HepG2 (cell line): Measurements from ENCODE around the gene UBE2I. TPM values are rescaled to one million over a fixed set of nuclear protein-coding genes. Genes with fewer than 3 reads are reported as not detected.
A peak's percentile ranks its signal among the peaks of the same experiment; 100 is the strongest.

Source experiments
- ARNTL ChIP-seq: sonication (generic); formaldehyde crosslinking; IDR thresholded peaks from 2 replicates; pipeline ENCODE4 v1.4.0; 2020; ENCODE audit warnings: mild to moderate bottlenecking, missing genetic modification reagents
- FOXA1 ChIP-seq, 2 experiments: fragments of 450-650 bp in 1 of 2; sonication (generic) in 1 of 2; formaldehyde crosslinking in 1 of 2; IDR thresholded peaks; 2 replicates each; pipeline versions ENCODE4 v1.4.0 to v1.6.1; 2016 to 2020; ENCODE audit warnings: missing genetic modification reagents in 1 of 2
- KDM2A ChIP-seq: sonication (generic); formaldehyde crosslinking; IDR thresholded peaks from 2 replicates; pipeline ENCODE4 v1.4.0; 2020; ENCODE audit warnings: low read depth, missing genetic modification reagents, borderline replicate concordance
- KMT2B ChIP-seq: IDR thresholded peaks from 2 replicates; pipeline ENCODE4 v1.6.1; 2016; ENCODE audit warnings: missing genetic modification reagents, missing compliant biosample characterization
- MBD4 ChIP-seq: IDR thresholded peaks from 2 replicates; pipeline ENCODE4 v1.6.1; 2012; ENCODE audit warnings: low read length, inconsistent platforms, borderline replicate concordance
- PAF1 ChIP-seq: IDR thresholded peaks from 2 replicates; pipeline ENCODE4 v1.6.1; 2016; ENCODE audit warnings: missing genetic modification reagents, missing compliant biosample characterization
- POGZ ChIP-seq: sonication (generic); formaldehyde crosslinking; IDR thresholded peaks from 2 replicates; pipeline ENCODE4 v1.4.0; 2020; ENCODE audit warnings: mild to moderate bottlenecking, missing genetic modification reagents
- RFX1 ChIP-seq: fragments of 450-650 bp; IDR thresholded peaks from 2 replicates; pipeline ENCODE4 v1.6.1; 2017
- ZNF224 ChIP-seq: sonication (generic); formaldehyde crosslinking; IDR thresholded peaks from 2 replicates; pipeline ENCODE4 v1.5.0; 2020; ENCODE audit warnings: mild to moderate bottlenecking, missing genetic modification reagents
- ZNF563 ChIP-seq: sonication (generic); formaldehyde crosslinking; IDR thresholded peaks from 2 replicates; pipeline ENCODE4 v1.8.0; 2022; ENCODE audit warnings: mild to moderate bottlenecking, moderate library complexity, missing genetic modification reagents
- ZNF607 ChIP-seq: sonication (generic); formaldehyde crosslinking; IDR thresholded peaks from 2 replicates; pipeline ENCODE4 v1.5.1; 2020; ENCODE audit warnings: missing genetic modification reagents, mild to moderate bottlenecking, borderline replicate concordance
- ZNF629 ChIP-seq: sonication (generic); formaldehyde crosslinking; conservative IDR thresholded peaks from 2 replicates; pipeline ENCODE4 v1.5.0; 2020; ENCODE audit warnings: missing genetic modification reagents
- ZNF660 ChIP-seq: sonication (generic); formaldehyde crosslinking; IDR thresholded peaks from 2 replicates; pipeline ENCODE4 v1.5.1; 2020; ENCODE audit warnings: mild to moderate bottlenecking, low read depth, missing genetic modification reagents, borderline replicate concordance
- polyA plus RNA-seq, 8 experiments: library from polyadenylated mRNA; depleted of rRNA in 3 of 8; stranded (reverse) in 7 of 8; unstranded in 1 of 8; fragments of >200 nt; fragmentation: Illumina TruSeq in 4 of 8; extraction: Trizol in 4 of 8; gene quantifications; 2 replicates each; pipeline versions ENCODE4 v1.2.1 to v1.2.3, GENCODE V29; 2011 to 2016; ENCODE audit warnings: low read depth in 4 of 8, missing spikeins in 1 of 8, mixed read lengths in 1 of 8; ENCODE audit not compliant: insufficient read depth in 1 of 8
- total RNA-seq, 5 experiments: library from RNA; depleted of rRNA; stranded (reverse); fragments of >200 nt; fragmentation: Illumina TruSeq; extraction: Trizol; gene quantifications; 2 replicates each; pipeline ENCODE4 v1.2.3, GENCODE V29; 2016; ENCODE audit warnings: low read depth in 1 of 5
- TF ChIP-seq, protein P1 (sequence below): sonication (generic); formaldehyde crosslinking; IDR thresholded peaks from 2 replicates; pipeline ENCODE4 v1.4.0; 2020; ENCODE audit warnings: mild to moderate bottlenecking, missing genetic modification reagents
- TF ChIP-seq, protein P2 (sequence below): sonication (generic); formaldehyde crosslinking; IDR thresholded peaks from 2 replicates; pipeline ENCODE4 v1.5.0; 2020; ENCODE audit warnings: mild to moderate bottlenecking, missing genetic modification reagents, borderline replicate concordance
- TF ChIP-seq, protein P3 (sequence below): sonication (generic); formaldehyde crosslinking; IDR thresholded peaks from 2 replicates; pipeline ENCODE4 v1.5.0; 2020; ENCODE audit warnings: mild to moderate bottlenecking, missing genetic modification reagents

Gene UBE2I
- total and polyA plus RNA-seq, 2 of the 13 experiments (the other 11 are each of a cell fraction or from before 2014, with no cell fraction given) = 75.8 to 98.9 TPM

DNA sequence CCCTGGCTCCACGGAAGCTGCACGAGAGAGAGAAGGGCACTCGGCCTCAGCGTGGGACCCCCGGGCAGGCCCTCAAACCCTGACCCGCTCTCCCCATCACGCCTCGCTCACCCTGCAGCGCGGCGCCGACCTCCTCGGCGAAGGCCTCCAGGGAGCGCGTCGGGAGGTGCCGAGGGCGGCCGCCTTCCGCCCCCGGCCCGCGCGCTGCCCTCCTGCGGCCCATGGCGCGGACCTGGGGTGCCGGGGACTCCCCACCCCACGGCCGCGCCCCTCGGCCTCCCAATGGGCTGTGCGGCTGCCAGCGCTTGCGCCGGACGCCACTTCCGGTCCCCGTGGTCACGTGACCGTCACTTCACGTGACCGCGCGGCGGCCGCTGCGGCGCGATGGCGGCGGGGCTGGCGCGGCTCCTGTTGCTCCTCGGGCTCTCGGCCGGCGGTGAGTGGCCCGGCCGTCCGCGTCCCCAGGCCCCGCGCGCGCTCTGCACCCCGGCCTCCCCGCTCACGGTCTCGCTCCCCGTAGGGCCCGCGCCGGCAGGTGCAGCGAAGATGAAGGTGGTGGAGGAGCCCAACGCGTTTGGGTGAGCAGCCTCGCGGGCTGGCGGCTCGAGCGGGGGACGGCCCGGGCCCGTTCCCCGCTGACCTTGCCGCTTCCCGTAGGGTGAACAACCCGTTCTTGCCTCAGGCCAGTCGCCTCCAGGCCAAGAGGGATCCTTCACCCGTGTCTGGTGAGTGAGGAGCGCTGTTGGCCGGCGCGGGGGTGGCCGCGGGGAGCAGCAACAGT lies 42.3 kb downstream of the UBE2I start, which contains the start of the genes GNPTG and TSR3 (continued):
- no peak for TF ChIP-seq PAF1 (CRISPR knock-in tag)
- peak; percentile 63; the same call in 1 of the 2 replicates for TF ChIP-seq KMT2B (CRISPR knock-in tag)
- no peak for TF ChIP-seq ZNF660 (CRISPR knock-in tag)
- no peak for TF ChIP-seq ZNF224
- TF ChIP-seq ZNF629 (CRISPR knock-in tag) = 0 out of 2 replicates have a peak, but pooled peaks have one; percentile 18
- TF ChIP-seq, protein P1, sequence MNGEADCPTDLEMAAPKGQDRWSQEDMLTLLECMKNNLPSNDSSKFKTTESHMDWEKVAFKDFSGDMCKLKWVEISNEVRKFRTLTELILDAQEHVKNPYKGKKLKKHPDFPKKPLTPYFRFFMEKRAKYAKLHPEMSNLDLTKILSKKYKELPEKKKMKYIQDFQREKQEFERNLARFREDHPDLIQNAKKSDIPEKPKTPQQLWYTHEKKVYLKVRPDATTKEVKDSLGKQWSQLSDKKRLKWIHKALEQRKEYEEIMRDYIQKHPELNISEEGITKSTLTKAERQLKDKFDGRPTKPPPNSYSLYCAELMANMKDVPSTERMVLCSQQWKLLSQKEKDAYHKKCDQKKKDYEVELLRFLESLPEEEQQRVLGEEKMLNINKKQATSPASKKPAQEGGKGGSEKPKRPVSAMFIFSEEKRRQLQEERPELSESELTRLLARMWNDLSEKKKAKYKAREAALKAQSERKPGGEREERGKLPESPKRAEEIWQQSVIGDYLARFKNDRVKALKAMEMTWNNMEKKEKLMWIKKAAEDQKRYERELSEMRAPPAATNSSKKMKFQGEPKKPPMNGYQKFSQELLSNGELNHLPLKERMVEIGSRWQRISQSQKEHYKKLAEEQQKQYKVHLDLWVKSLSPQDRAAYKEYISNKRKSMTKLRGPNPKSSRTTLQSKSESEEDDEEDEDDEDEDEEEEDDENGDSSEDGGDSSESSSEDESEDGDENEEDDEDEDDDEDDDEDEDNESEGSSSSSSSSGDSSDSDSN (CRISPR knock-in tag) = peak; percentile 38; the same call in 1 of the 2 replicates
- no peak for TF ChIP-seq ZNF607 (CRISPR knock-in tag)
- TF ChIP-seq, protein P2, sequence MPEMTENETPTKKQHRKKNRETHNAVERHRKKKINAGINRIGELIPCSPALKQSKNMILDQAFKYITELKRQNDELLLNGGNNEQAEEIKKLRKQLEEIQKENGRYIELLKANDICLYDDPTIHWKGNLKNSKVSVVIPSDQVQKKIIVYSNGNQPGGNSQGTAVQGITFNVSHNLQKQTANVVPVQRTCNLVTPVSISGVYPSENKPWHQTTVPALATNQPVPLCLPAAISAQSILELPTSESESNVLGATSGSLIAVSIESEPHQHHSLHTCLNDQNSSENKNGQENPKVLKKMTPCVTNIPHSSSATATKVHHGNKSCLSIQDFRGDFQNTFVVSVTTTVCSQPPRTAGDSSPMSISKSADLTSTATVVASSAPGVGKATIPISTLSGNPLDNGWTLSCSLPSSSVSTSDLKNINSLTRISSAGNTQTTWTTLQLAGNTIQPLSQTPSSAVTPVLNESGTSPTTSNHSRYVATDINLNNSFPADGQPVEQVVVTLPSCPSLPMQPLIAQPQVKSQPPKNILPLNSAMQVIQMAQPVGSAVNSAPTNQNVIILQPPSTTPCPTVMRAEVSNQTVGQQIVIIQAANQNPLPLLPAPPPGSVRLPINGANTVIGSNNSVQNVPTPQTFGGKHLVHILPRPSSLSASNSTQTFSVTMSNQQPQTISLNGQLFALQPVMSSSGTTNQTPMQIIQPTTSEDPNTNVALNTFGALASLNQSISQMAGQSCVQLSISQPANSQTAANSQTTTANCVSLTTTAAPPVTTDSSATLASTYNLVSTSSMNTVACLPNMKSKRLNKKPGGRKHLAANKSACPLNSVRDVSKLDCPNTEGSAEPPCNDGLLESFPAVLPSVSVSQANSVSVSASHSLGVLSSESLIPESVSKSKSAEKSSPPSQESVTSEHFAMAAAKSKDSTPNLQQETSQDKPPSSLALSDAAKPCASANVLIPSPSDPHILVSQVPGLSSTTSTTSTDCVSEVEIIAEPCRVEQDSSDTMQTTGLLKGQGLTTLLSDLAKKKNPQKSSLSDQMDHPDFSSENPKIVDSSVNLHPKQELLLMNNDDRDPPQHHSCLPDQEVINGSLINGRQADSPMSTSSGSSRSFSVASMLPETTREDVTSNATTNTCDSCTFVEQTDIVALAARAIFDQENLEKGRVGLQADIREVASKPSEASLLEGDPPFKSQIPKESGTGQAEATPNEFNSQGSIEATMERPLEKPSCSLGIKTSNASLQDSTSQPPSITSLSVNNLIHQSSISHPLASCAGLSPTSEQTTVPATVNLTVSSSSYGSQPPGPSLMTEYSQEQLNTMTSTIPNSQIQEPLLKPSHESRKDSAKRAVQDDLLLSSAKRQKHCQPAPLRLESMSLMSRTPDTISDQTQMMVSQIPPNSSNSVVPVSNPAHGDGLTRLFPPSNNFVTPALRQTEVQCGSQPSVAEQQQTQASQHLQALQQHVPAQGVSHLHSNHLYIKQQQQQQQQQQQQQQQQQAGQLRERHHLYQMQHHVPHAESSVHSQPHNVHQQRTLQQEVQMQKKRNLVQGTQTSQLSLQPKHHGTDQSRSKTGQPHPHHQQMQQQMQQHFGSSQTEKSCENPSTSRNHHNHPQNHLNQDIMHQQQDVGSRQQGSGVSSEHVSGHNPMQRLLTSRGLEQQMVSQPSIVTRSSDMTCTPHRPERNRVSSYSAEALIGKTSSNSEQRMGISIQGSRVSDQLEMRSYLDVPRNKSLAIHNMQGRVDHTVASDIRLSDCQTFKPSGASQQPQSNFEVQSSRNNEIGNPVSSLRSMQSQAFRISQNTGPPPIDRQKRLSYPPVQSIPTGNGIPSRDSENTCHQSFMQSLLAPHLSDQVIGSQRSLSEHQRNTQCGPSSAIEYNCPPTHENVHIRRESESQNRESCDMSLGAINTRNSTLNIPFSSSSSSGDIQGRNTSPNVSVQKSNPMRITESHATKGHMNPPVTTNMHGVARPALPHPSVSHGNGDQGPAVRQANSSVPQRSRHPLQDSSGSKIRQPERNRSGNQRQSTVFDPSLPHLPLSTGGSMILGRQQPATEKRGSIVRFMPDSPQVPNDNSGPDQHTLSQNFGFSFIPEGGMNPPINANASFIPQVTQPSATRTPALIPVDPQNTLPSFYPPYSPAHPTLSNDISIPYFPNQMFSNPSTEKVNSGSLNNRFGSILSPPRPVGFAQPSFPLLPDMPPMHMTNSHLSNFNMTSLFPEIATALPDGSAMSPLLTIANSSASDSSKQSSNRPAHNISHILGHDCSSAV (CRISPR knock-in tag) = no peak
- TF ChIP-seq KDM2A (CRISPR knock-in tag) = peak; percentile 77; the same call in 1 of the 2 replicates
- TF ChIP-seq, protein P3, sequence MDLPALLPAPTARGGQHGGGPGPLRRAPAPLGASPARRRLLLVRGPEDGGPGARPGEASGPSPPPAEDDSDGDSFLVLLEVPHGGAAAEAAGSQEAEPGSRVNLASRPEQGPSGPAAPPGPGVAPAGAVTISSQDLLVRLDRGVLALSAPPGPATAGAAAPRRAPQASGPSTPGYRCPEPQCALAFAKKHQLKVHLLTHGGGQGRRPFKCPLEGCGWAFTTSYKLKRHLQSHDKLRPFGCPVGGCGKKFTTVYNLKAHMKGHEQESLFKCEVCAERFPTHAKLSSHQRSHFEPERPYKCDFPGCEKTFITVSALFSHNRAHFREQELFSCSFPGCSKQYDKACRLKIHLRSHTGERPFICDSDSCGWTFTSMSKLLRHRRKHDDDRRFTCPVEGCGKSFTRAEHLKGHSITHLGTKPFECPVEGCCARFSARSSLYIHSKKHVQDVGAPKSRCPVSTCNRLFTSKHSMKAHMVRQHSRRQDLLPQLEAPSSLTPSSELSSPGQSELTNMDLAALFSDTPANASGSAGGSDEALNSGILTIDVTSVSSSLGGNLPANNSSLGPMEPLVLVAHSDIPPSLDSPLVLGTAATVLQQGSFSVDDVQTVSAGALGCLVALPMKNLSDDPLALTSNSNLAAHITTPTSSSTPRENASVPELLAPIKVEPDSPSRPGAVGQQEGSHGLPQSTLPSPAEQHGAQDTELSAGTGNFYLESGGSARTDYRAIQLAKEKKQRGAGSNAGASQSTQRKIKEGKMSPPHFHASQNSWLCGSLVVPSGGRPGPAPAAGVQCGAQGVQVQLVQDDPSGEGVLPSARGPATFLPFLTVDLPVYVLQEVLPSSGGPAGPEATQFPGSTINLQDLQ (CRISPR knock-in tag) = no peak
- no peak for TF ChIP-seq POGZ (CRISPR knock-in tag)
- TF ChIP-seq MBD4 = no peak
- TF ChIP-seq ARNTL (CRISPR knock-in tag) = 0 out of 2 replicates have a peak, but pooled peaks have one; percentile 60
- TF ChIP-seq ZNF563 (CRISPR knock-in tag) = peak; percentile 84
- no peak for TF ChIP-seq FOXA1 (IDR thresholded peaks at IDR 0.05)
- TF ChIP-seq FOXA1 (CRISPR knock-in tag; IDR thresholded peaks at IDR 0.05) = no peak
- no peak for TF ChIP-seq RFX1
